A673 (cell line): ENCODE measurements around the gene CPT1C. TPM values are rescaled to one million over a fixed set of nuclear protein-coding genes. Genes with fewer than 3 reads are reported as not detected.
"Not testable (repeated sequence)": the region's sequence is repeated elsewhere in the genome, so short reads cannot be mapped to it uniquely, and the experiment has no call there.

Source experiments
- BruUV-seq: library from RNA; stranded (reverse); fragments of 400-500 nt; replicated peaks from 2 replicates; lab custom pipeline; 2021; lab: Mats Ljungman, UMichigan
- CTCF ChIA-PET: fragments of 300-600 bp; sonication (Branson Sonifier 250); formaldehyde crosslinking; loops from one replicate; lab custom pipeline; 2022; ENCODE audit warnings: antibody characterized with exemption; lab: Charles Lee
- POLR2A ChIA-PET: fragments of 300-600 bp; sonication (Branson Sonifier 250); formaldehyde crosslinking; loops from one replicate; lab custom pipeline; 2022; ENCODE audit warnings: antibody characterized with exemption; ENCODE audit not compliant: low non-redundant PET; lab: Charles Lee
- DNase-seq: peaks from one replicate; pipeline ENCODE4 v3.0.0-alpha.2; 2015; ENCODE audit warnings: low spot score
- H3K27ac ChIP-seq: fragments of 200-600 bp; sonication (generic); 2 replicates; pipeline ENCODE4 v1.5.1; 2016; ENCODE audit warnings: mixed run types, low read depth, mild to moderate bottlenecking, mixed read lengths, antibody characterized with exemption, low read length; ENCODE audit not compliant: poor library complexity, severe bottlenecking
- H3K27me3 ChIP-seq: fragments of 200-600 bp; sonication (generic); replicated peaks from 2 replicates; pipeline ENCODE4 v1.6.1; 2017; ENCODE audit warnings: mixed run types, low read depth, mild to moderate bottlenecking, mixed read lengths, antibody characterized with exemption, low read length; ENCODE audit not compliant: insufficient read depth, poor library complexity
- H3K36me3 ChIP-seq: fragments of 200-600 bp; sonication (generic); 2 replicates; pipeline ENCODE4 v1.6.1; 2016; ENCODE audit warnings: mixed run types, mild to moderate bottlenecking, mixed read lengths, antibody characterized with exemption, low read length; ENCODE audit not compliant: insufficient read depth, poor library complexity, severe bottlenecking
- H3K4me1 ChIP-seq: fragments of 200-600 bp; sonication (generic); 2 replicates; pipeline ENCODE4 v1.6.1; 2017; ENCODE audit warnings: mixed run types, mild to moderate bottlenecking, mixed read lengths, antibody characterized with exemption, low read length; ENCODE audit not compliant: insufficient read depth, poor library complexity, severe bottlenecking
- H3K4me3 ChIP-seq: fragments of 200-600 bp; sonication (generic); 2 replicates; pipeline ENCODE4 v1.5.1; 2016; ENCODE audit warnings: low read depth, mixed run types, mild to moderate bottlenecking, mixed read lengths, low read length; ENCODE audit not compliant: poor library complexity, severe bottlenecking
- H3K9me3 ChIP-seq: fragments of 200-600 bp; sonication (generic); 2 replicates; pipeline ENCODE4 v1.6.1; 2016; ENCODE audit warnings: mixed run types, low read depth, mild to moderate bottlenecking, mixed read lengths, antibody characterized with exemption, low read length; ENCODE audit not compliant: poor library complexity, severe bottlenecking
- CTCF ChIP-seq: fragments of 300-800, 200-600 bp; sonication (generic); conservative IDR thresholded peaks from 2 replicates; pipeline ENCODE4 v1.5.1; 2017; ENCODE audit warnings: low read depth, mild to moderate bottlenecking, antibody characterized with exemption, low read length, moderate library complexity, mixed read lengths
- EZH2 ChIP-seq: fragments of 200-600 bp; sonication (generic); IDR thresholded peaks from 2 replicates; pipeline ENCODE4 v1.6.1; 2017; ENCODE audit warnings: borderline replicate concordance, low read depth, mild to moderate bottlenecking, mixed read lengths, antibody characterized with exemption, low read length; ENCODE audit not compliant: poor library complexity, severe bottlenecking
- intact Hi-C: fragments of 100-400 bp; cut with micrococcal nuclease; formaldehyde crosslinking; loops from one replicate; pipeline ENCODE4 v1.10.0; 2022; ENCODE audit not compliant: unreplicated experiment
- total RNA-seq: library from RNA; stranded (reverse); gene quantifications from 2 replicates; pipeline ENCODE4 v1.2.3, GENCODE V29; 2021

Gene CPT1C
- total RNA-seq, 1 experiment from 2014 or later = 23.3 TPM

GRCh38 chr19:49718991-49719390 lies 28.1 kb downstream of the CPT1C start:
- CTCF ChIA-PET = interaction anchor here (0.6 to 0.8 kb wide), 2 partner anchors 32 to 332 kb away, joined by 3 to 9 read pairs; no protein-coding TSS in a partner anchor
- no TSS peak for BruUV-seq
- no peak for TF ChIP-seq EZH2
- TF ChIP-seq CTCF = no peak
- Histone ChIP-seq H3K4me1 (no peaks in the 10 kb centered on the region), H3K27ac (no peak overlapping the region), H3K27me3 (no peaks in the 10 kb centered on the region), H3K36me3 (no peaks in the 10 kb centered on the region), H3K4me3 (no peak overlapping the region), H3K9me3 (no peaks in the 10 kb centered on the region)
- intact Hi-C loops = no loop called here
- POLR2A ChIA-PET = no interaction called here
- no peak for DNase-seq

DNA sequence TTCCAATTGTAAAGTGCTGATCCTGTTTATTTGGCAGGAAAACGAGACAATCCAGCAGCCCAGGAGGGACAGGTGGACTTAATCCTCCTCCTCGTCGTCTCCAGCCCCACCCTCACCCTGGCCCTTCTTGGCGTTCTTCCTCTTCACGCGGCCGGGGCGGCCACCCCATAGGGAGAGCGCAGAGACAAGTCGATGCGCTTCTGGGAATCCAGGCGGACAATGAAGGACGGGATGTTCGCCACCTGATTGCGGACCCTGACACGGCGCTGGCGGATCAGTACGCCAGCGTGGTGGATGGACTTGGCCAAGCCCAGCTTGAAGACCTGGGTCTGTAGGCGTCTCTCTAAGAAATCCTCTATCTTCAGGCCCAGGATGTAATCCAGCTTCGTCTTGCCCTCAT lies 28.5 kb downstream of the CPT1C start:
- POLR2A ChIA-PET, intact Hi-C loops: not testable (repeated sequence)

GRCh38 chr19:49727217-49728030 lies 36.5 kb downstream of the CPT1C start:
- DNase-seq = no peak
- H3K9me3 ChIP-seq = no peaks in the 10 kb centered on the region
- no TSS peak for BruUV-seq
- H3K27me3 ChIP-seq = no peaks in the 10 kb centered on the region
- no peak for TF ChIP-seq EZH2
- no peak for TF ChIP-seq CTCF
- ChIA-PET CTCF (no interaction called here), POLR2A (no interaction called here)
- intact Hi-C loops = no loop called here
- no peaks in the 10 kb centered on the region for H3K4me1 ChIP-seq
- no peak overlapping the region for H3K27ac ChIP-seq
- H3K4me3 ChIP-seq = no peak overlapping the region
- no peaks in the 10 kb centered on the region for H3K36me3 ChIP-seq

More for the DNA sequence above, 28.5 kb downstream of the CPT1C start:
- not testable (repeated sequence) for BruUV-seq, H3K36me3 ChIP-seq, H3K4me1 ChIP-seq, H3K27me3 ChIP-seq, DNase-seq, H3K27ac ChIP-seq, H3K4me3 ChIP-seq, H3K9me3 ChIP-seq
- CTCF ChIA-PET = interaction anchor here (0.6 kb wide), 2 partner anchors 32 to 85 kb away, joined by 9 read pairs; no protein-coding TSS in a partner anchor

DNA sequence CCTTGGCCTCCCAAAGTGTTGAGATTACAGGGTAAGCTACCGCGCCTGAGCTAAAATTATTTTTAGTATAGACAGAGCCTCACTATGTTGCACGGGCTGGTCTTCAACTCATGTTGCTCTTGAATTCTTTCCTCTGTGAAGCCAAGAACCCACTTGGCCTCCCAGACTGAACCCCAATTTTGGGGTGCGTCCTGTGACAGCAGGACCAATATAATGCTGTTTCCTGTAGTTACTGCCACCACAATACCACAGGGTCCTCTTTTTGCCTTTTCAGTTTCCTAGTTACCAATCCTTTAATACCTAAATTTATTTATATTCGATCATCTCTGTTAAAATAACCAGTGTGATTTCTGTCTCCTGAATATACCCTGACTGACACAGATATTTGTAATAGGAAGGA lies 39.2 kb downstream of the CPT1C start:
- no peak overlapping the region for H3K27ac ChIP-seq
- H3K4me3 ChIP-seq = no peak overlapping the region
- no peaks in the 10 kb centered on the region for H3K9me3 ChIP-seq
- no peak for DNase-seq
- intact Hi-C loops = no loop called here
- H3K4me1 ChIP-seq = no peaks in the 10 kb centered on the region
- ChIA-PET POLR2A (interaction anchor here (0.6 kb wide), 1 partner anchor 21 kb away, joined by 18 read pairs; no protein-coding TSS in a partner anchor), CTCF (no interaction called here)
- no peaks in the 10 kb centered on the region for H3K36me3 ChIP-seq
- TF ChIP-seq EZH2 (no peak), CTCF (no peak)
- BruUV-seq = no TSS peak
- H3K27me3 ChIP-seq = no peaks in the 10 kb centered on the region
